Measurements from ENCODE around the gene CD79A. TPM values are rescaled to one million over a fixed set of nuclear protein-coding genes. Genes with fewer than 3 reads are reported as not detected.
A peak's percentile ranks its signal among the peaks of the same experiment; 100 is the strongest.

Gene CD79A
- total RNA-seq, 2 donors from 2014 or later: 3.9 to 13.7 TPM

DNA sequence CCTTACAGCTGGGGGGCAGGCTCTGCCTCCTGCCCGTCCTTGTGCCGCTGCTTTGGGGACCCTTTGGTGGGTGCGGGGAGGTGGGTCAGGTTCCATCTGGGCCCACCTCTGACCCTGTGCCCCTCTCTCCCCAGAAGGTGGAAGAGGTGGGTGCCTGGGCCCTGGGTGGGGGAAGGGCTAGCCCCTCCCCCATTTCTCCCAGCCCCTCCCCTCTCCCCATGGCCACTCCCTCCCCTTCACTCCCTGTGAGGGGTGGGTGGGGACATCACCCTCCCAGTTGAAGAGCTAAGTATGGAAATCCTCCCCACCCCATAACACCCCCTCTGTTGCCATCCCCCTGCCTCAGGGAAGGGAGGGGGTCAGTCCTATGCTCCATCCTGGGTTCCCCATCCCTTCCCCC, 20.1 kb downstream of the CD79A start:
- intact Hi-C loops (cut with DNase I, micrococcal nuclease): no loop called here
- no peak for DNase-seq

DNA sequence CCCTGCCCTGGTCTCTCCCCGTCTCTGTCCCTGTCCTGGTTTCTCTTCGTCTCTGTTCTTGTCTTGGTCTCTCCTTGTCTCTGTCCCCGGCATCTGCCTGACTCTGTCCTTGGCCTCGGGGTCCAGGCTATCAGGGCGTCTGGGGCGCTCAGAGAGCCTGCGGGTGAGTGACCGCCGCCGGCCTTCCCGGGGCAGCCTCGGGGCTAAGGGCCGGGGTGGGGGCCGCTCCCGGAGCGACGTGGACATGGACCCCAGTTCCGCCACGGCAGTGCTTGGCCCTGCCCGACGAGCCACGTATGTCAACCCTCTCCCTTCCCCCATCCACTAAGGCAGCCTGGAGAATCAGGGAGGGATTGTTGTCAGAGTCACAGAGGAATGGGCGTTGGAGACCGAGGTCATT, 20.7 kb downstream of the CD79A start:
- no peak for ATAC-seq
- intact Hi-C loops (cut with DNase I, micrococcal nuclease): no loop called here
- DNase-seq: no peak

More for the DNA sequence above, 20.1 kb downstream of the CD79A start:
- no peak for ATAC-seq

- ATAC-seq: no peak
- intact Hi-C loops (cut with DNase I, micrococcal nuclease): no loop called here
Observed at GRCh38 chr19:41898235-41898634, 21.2 kb downstream of the CD79A start.

DNA sequence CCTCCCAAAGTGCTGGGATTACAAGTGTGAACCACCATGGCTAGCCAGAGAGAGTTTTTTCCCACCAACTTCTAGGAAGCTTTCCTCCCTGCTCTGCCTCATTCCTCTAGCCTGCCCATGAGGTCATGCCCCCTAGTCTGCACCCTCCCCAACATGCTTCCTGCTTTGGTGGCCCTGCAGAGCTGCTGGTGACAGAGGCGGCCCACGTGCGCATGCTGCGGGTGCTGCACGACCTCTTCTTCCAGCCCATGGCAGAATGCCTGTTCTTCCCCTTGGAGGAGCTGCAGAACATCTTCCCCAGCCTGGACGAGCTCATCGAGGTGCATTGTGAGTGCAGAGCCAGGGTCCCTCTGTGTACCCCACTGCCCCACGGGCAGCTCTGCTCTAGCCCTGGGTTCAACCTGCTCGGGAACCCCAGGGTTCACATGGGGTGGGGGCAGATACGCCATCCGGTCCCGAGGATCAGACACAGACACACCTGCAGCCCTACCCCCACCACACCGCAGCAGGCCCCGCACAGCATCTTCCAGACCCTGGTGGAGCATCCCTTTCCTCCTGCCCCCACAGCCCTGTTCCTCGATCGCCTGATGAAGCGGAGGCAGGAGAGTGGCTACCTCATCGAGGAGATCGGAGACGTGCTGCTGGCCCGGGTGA, 24.8 kb downstream of the CD79A start:
- intact Hi-C loops (cut with DNase I, micrococcal nuclease): no loop called here
- DNase-seq: no peak
- no peak for ATAC-seq

More at GRCh38 chr19:41898235-41898634, 21.2 kb downstream of the CD79A start:
- DNase-seq: no peak

DNA sequence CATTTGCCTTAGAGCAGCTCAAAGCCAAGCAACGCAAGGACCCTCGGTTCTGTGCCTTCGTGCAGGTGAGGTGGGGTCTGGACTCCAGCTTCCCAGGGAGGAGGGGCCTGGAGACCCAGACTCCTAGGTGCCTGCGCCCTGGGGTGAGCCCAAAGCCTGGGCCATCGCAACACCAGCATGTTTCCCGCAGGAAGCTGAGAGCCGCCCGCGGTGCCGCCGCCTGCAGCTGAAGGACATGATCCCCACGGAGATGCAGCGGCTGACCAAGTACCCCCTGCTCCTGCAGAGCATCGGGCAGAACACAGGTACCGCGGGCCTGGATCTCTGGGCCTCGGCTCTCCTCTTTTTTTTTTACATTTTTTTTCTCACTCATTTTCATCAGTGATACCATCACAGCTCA, 25.5 kb downstream of the CD79A start:
- no peak for DNase-seq
- intact Hi-C loops (cut with DNase I, micrococcal nuclease): no loop called here

GRCh38 chr19:41903193-41903953, 26.3 kb downstream of the CD79A start:
- ATAC-seq (no peak), DNase-seq (no peak)
- intact Hi-C loops (cut with DNase I, micrococcal nuclease): no loop called here

More for the DNA sequence above, 25.5 kb downstream of the CD79A start:
- ATAC-seq: no peak

- intact Hi-C loops (cut with DNase I, micrococcal nuclease): no loop called here
- ATAC-seq (peak; percentile 89), DNase-seq (peak; percentile 91 to 95)
Observed at GRCh38 chr19:41904118-41904870, 27.2 kb downstream of the CD79A start.

DNA sequence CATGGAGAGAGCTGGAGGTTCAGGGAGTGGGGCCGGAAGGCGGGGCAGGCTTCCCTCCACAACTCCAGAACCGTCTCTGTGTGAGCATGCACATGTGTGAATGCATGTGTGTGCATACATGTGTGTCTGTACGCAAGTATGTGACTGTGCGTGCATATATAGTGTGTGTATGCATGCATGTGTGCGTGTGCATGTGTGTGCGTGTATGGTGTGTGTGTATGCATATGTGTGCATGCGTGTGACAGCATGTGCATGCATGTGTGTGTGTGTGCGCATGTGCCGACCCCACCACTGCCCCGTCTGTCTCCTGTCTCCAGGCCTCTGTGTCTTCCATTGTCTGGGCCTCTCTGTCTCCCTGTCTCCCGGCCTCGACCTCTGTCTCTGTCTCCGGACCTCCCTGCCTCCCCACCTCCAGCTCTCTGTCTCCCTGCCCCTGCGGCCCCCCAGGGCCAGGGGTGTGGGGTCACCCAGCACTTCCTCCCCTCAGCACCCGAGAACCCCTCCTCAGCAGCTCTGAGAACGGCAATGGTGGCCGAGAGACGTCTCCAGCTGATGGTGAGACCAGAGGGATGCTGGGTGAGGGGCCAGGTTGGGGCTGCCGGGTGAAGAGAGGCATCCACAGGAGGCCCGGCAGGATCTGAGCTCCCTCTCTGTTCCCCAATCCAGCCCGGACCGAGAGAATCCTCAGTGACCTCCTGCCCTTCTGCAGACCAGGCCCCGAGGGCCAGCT, 28.4 kb downstream of the CD79A start:
- DNase-seq: no peak
- intact Hi-C loops (cut with DNase I, micrococcal nuclease): no loop called here
- peak; percentile 34 for ATAC-seq

DNA sequence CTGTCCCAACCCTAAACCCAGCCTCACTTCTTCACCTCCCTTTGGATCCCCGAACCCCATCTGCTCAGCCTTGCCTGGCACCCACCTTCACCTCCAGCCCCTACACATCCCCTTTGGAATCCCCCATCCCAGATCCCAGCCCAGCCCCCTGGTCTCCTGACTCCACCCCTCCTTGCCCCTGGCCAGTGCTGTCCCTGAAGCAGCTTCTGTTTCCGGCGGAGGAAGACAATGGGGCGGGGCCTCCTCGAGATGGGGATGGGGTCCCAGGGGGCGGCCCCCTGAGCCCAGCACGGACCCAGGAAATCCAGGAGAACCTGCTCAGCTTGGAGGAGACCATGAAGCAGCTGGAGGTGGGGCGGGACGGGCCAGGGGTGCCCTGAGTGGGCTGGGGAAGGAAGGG, 29.2 kb downstream of the CD79A start:
- ATAC-seq (no peak), DNase-seq (no peak)
- intact Hi-C loops (cut with DNase I, micrococcal nuclease): no loop called here

DNA sequence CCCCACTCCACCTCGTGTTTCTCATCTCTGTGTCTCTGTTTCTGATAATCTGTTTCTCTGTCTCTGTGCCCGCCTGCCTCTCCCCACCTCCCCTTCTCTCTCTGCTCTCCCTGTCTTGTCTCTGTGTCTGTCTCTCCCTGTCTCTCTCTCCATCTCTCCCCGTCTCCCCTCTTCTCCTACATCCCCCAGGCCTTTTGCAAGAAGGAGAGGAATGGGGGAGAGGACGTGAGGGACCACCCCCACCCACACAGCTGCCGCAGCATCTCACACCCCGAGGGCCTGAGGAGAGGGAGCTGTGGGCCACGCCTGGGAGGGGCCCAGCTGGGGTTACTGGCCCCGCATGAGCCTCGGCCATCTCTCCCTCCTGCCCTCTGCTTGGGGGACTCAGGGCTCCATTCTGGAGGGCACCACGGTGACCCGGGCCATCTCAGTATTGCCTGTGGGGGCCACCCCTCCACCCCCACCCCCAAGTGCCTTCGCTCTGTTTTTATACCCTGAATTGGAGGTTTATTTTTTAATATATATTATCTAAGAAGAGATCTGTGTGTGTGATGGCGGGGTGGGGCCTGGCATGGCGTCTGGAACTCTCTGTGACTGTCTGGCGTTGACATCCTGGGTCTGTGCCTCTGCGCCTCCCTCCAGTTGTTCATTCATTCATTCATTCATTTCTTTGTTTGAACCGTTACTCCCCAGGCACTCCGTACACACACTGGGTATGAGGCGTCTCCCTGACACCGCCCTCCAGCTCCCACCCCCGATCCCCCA, 30.0 kb downstream of the CD79A start:
- DNase-seq (no peak), ATAC-seq (no peak)

DNA sequence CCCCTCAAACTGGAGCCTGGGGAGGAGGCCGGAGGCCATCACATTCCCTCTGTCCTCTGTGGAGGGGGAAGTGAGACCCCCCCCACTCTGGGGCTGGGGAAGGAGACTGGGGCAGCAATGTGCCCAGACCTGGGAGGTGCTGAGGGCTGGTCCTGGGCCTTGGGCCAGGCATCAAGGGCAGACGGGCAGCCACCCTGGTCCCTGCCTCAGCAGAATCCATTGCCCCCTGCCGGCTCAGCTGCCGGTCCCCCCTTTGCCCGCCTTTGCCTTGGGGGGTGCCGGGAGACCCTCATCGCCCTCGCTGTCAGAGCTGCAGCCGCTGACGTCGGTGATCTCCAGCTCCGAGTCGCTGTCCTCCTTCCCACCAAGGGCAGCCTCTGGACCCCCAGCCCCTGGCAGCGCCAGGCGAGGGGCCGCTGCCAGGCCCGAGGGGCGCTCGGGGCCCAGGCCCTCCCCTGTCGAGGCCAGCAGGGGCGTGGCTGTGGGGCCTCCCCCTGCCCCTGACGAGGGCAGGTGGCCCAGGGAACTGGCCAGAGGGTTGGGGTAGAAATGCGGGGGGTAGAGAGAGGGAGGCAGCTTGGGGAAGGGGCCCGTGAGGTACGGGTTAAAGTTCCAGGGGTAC, 31.0 kb downstream of the CD79A start:
- intact Hi-C loops (cut with DNase I, micrococcal nuclease): no loop called here
- ATAC-seq: no peak
- DNase-seq: no peak

More for the DNA sequence above, 30.0 kb downstream of the CD79A start:
- intact Hi-C loops (cut with DNase I, micrococcal nuclease): no loop called here

- DNase-seq (no peak), ATAC-seq (no peak)
- intact Hi-C loops (cut with DNase I, micrococcal nuclease): no loop called here
Observed at GRCh38 chr19:41908724-41909464, 31.8 kb downstream of the CD79A start.

GRCh38 chr19:41909706-41910105, 32.6 kb downstream of the CD79A start:
- ATAC-seq (no peak), DNase-seq (no peak)
- intact Hi-C loops (cut with DNase I, micrococcal nuclease): no loop called here

GRCh38 chr19:41910240-41910991, 33.3 kb downstream of the CD79A start:
- ATAC-seq (peak; percentile 2), DNase-seq (no peak)
- intact Hi-C loops (cut with DNase I, micrococcal nuclease): no loop called here

GRCh38 chr19:41910992-41911888, 34.2 kb downstream of the CD79A start:
- no peak for DNase-seq
- ATAC-seq: no peak
- intact Hi-C loops (cut with DNase I, micrococcal nuclease): no loop called here
